Fibroblast of lung (primary cell): Measurements from ENCODE around the gene SUPT4H1. TPM values are rescaled to one million over a fixed set of nuclear protein-coding genes. Genes with fewer than 3 reads are reported as not detected.
"Not testable (repeated sequence)": the region's sequence is repeated elsewhere in the genome, so short reads cannot be mapped to it uniquely, and the experiment has no call there.

ENCODE experiments used
- DNase-seq, 2 donors: peaks; one replicate each; pipeline versions ENCODE4 v3.0.0 to v3.0.0-alpha.2; 2010; ENCODE audit warnings: low read depth in 2 of 2
- H2AFZ ChIP-seq: 2 replicates; pipeline ENCODE4 v1.5.1; 2012; ENCODE audit warnings: low read length, control low read depth, inconsistent platforms
- H3K27ac ChIP-seq: 2 replicates; pipeline ENCODE4 v1.5.1; 2011; ENCODE audit warnings: low read length, control low read depth; ENCODE audit not compliant: insufficient read depth
- H3K27me3 ChIP-seq: 2 replicates; pipeline ENCODE4 v1.5.1; 2011; ENCODE audit warnings: mild to moderate bottlenecking, low read length; ENCODE audit not compliant: control insufficient read depth, insufficient read depth
- H3K36me3 ChIP-seq: 2 replicates; pipeline ENCODE4 v1.5.1; 2011; ENCODE audit warnings: low read length; ENCODE audit not compliant: control insufficient read depth, insufficient read depth
- H3K4me1 ChIP-seq: 2 replicates; pipeline ENCODE4 v1.5.1; 2011; ENCODE audit warnings: low read length; ENCODE audit not compliant: control insufficient read depth, insufficient read depth; ENCODE audit errors: extremely low read depth
- H3K4me2 ChIP-seq: 2 replicates; pipeline ENCODE4 v1.5.1; 2011; ENCODE audit warnings: low read length, control low read depth; ENCODE audit not compliant: insufficient read depth; ENCODE audit errors: extremely low read depth
- H3K4me3 ChIP-seq, 4 experiments: fragments of 200-600 bp in 1 of 4; sonication (generic) in 1 of 4; replicated peaks in 1 of 4; 2 replicates each; pipeline ENCODE4 v1.5.1; 2011 to 2016; ENCODE audit warnings: low read length in 4 of 4, low read depth in 3 of 4, mild to moderate bottlenecking in 3 of 4, control low read depth in 2 of 4, inconsistent platforms in 1 of 4, mixed read lengths in 1 of 4; ENCODE audit not compliant: insufficient read depth in 1 of 4; ENCODE audit errors: control extremely low read depth in 1 of 4
- H3K79me2 ChIP-seq: 2 replicates; pipeline ENCODE4 v1.5.1; 2012; ENCODE audit warnings: mild to moderate bottlenecking, low read length, inconsistent platforms; ENCODE audit not compliant: control insufficient read depth, insufficient read depth
- H3K9ac ChIP-seq: 2 replicates; pipeline ENCODE4 v1.5.1; 2011; ENCODE audit warnings: mild to moderate bottlenecking, low read length, control low read depth; ENCODE audit not compliant: insufficient read depth
- H3K9me3 ChIP-seq: 2 replicates; pipeline ENCODE4 v1.5.1; 2012; ENCODE audit warnings: low read depth, low read length; ENCODE audit not compliant: control insufficient read depth, insufficient read depth
- H4K20me1 ChIP-seq: 2 replicates; pipeline ENCODE4 v1.5.1; 2011; ENCODE audit warnings: low read length; ENCODE audit not compliant: control insufficient read depth, insufficient read depth; ENCODE audit errors: extremely low read depth
- EZH2 ChIP-seq: IDR thresholded peaks from 2 replicates; pipeline ENCODE4 v1.5.1; 2012; ENCODE audit warnings: low read length, control low read depth, mild to moderate bottlenecking; ENCODE audit errors: missing control alignments
- polyA plus RNA-seq, 2 donors: library from polyadenylated mRNA; depleted of rRNA in 1 of 2; stranded (reverse) in 1 of 2; unstranded in 1 of 2; fragments of >200 nt; gene quantifications; 2 replicates each; pipeline ENCODE4 v1.2.1, GENCODE V29; 2011 to 2012; ENCODE audit warnings: missing spikeins in 1 of 2
- total RNA-seq: library from RNA; depleted of rRNA; stranded (reverse); fragments of >200 nt; gene quantifications from 2 replicates; pipeline ENCODE4 v1.2.1, GENCODE V29; 2014
- TF ChIP-seq, protein P1 (sequence below), 2 donors: IDR thresholded peaks in 1 of 2; conservative IDR thresholded peaks in 1 of 2; 1 replicate in 1 of 2; 2 replicates in 1 of 2; pipeline ENCODE4 v1.5.1; 2011 to 2012; ENCODE audit warnings: low read length in 2 of 2, control low read depth in 1 of 2, inconsistent platforms in 1 of 2, low read depth in 1 of 2, mild to moderate bottlenecking in 1 of 2

Gene SUPT4H1
- total and polyA plus RNA-seq, 2 donors (not counting 1 experiment from before 2014, with no cell fraction given), result 41.9 to 207 TPM

DNA sequence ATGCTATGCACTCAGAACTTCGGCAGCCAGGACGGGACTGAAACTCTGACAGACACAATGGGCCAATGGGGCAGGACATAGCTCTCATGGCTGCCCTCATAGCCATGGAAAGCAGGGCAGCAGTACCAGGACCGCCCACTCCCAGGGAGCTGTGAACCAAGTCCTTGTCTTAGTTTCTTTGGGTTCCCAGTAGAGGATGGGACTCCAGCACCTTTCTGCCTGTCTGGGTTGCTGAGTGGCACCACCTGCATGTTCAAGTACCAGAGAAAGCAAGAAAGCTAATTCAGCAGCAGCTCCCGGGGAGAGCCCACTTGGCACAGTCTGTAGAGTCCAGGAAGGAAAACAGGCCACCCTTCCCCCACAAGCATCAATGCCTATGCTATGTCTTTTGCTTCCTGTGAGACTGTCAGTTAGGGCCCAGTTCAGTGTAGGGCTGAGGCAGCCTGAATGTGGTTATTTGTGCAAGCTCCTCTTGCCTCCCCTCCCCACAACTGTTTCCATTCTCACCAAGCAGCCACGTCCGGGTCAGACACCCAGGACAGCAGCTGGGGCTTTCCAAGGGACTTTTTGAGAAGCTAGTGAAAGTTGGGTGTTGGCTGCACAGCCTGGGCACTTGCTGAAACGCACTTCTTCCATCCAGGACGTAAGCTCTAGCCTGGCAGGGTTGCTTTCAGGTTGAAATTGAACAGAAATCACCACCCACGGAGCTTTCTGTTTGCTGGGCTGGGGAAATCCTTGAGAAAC lies 7.8 kb downstream of the SUPT4H1 start:
- Histone ChIP-seq H4K20me1 (no peaks in the 10 kb centered on the region), H3K27ac (no peak overlapping the region), H3K9ac (no peak overlapping the region), H3K4me1 (peaks cover 5% of the 10 kb centered on the region), H3K79me2 (no peaks in the 10 kb centered on the region), H3K4me3 (no peak overlapping the region), H2AFZ (no peak overlapping the region), H3K4me2 (no peak overlapping the region), H3K9me3 (no peaks in the 10 kb centered on the region), H3K36me3 (peaks cover 16% of the 10 kb centered on the region), H3K27me3 (no peaks in the 10 kb centered on the region)
- no peak for DNase-seq
- TF ChIP-seq, protein P1, sequence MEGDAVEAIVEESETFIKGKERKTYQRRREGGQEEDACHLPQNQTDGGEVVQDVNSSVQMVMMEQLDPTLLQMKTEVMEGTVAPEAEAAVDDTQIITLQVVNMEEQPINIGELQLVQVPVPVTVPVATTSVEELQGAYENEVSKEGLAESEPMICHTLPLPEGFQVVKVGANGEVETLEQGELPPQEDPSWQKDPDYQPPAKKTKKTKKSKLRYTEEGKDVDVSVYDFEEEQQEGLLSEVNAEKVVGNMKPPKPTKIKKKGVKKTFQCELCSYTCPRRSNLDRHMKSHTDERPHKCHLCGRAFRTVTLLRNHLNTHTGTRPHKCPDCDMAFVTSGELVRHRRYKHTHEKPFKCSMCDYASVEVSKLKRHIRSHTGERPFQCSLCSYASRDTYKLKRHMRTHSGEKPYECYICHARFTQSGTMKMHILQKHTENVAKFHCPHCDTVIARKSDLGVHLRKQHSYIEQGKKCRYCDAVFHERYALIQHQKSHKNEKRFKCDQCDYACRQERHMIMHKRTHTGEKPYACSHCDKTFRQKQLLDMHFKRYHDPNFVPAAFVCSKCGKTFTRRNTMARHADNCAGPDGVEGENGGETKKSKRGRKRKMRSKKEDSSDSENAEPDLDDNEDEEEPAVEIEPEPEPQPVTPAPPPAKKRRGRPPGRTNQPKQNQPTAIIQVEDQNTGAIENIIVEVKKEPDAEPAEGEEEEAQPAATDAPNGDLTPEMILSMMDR (conservative IDR thresholded peaks at IDR 0.05 in 1 of 2, IDR thresholded peaks at IDR 0.05 in 1 of 2; ENCODE audit: low read depth in 1 of 2, low read length in 2 of 2), result no peak
- TF ChIP-seq EZH2, result no peak

DNA sequence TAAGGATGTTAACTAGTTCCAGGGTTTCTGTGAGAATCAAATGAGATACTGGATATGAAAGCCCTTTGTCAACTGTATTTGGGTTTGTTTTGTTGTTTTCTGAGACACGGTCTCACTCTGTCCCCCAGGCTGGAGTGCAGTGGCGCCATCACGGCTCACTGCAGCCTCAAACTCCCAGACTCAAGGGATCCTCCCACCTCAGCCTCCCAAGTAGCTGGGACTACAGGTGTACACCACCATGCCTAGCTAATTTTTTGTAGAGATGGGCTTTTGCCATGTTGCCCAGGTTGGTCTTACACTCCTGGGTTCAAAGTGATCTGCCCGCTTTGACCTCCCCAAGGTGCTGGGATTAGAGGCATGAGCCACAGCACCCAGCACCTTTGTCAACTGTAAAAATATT lies 8.9 kb downstream of the SUPT4H1 start:
- H3K36me3 ChIP-seq, result peaks cover 9% of the 10 kb centered on the region
- no peak overlapping the region for H3K4me3 ChIP-seq
- H3K27me3 ChIP-seq, result no peaks in the 10 kb centered on the region
- no peaks in the 10 kb centered on the region for H3K9me3 ChIP-seq
- H3K79me2 ChIP-seq, result no peaks in the 10 kb centered on the region
- no peak for DNase-seq
- no peak overlapping the region for H3K9ac ChIP-seq
- H3K4me1 ChIP-seq, result peaks cover 16% of the 10 kb centered on the region
- TF ChIP-seq EZH2, result no peak
- TF ChIP-seq, protein P1 (conservative IDR thresholded peaks at IDR 0.05 in 1 of 2, IDR thresholded peaks at IDR 0.05 in 1 of 2; ENCODE audit: low read depth in 1 of 2, low read length in 2 of 2), result no peak
- H4K20me1 ChIP-seq, result no peaks in the 10 kb centered on the region
- no peak overlapping the region for H2AFZ ChIP-seq
- no peak overlapping the region for H3K27ac ChIP-seq
- no peak overlapping the region for H3K4me2 ChIP-seq

DNA sequence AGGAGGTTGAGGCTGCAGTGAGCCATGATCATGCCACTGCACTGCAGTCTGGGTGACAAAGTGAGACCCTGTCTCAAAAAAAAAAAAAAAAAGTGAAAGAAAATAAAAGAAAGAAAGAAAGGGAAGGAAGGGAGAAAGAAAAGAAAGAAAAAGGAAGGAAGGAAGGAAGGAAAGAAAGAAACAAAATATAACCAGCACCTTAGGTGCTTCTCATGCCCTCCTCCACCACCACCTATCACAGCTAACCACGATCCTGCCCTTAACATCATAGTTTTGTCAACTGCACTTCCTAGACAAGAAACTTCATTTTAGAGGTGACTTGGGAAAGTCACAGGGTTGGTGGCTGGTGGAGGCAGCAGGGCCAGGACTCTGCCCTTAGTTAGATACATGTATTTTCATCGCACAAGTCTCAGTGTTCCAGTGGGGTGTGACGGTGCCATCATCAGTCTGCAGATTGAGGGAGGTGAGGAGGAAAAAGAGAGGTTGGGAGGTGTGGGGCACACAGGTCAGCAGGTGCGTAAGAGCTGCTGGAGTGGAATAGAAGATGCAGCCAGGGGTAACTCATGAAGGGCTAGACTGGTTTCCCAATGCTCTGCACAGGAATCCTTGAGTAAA lies 10.0 kb downstream of the SUPT4H1 start:
- Histone ChIP-seq H4K20me1 (no peaks in the 10 kb centered on the region), H3K4me3 (no peak overlapping the region), H3K4me1 (peaks cover 23% of the 10 kb centered on the region), H3K27ac (no peak overlapping the region), H3K4me2 (no peak overlapping the region), H2AFZ (no peak overlapping the region), H3K36me3 (peaks cover 6% of the 10 kb centered on the region), H3K27me3 (no peaks in the 10 kb centered on the region), H3K9ac (no peak overlapping the region), H3K9me3 (no peaks in the 10 kb centered on the region), H3K79me2 (no peaks in the 10 kb centered on the region)
- no peak for TF ChIP-seq EZH2
- no peak for DNase-seq

DNA sequence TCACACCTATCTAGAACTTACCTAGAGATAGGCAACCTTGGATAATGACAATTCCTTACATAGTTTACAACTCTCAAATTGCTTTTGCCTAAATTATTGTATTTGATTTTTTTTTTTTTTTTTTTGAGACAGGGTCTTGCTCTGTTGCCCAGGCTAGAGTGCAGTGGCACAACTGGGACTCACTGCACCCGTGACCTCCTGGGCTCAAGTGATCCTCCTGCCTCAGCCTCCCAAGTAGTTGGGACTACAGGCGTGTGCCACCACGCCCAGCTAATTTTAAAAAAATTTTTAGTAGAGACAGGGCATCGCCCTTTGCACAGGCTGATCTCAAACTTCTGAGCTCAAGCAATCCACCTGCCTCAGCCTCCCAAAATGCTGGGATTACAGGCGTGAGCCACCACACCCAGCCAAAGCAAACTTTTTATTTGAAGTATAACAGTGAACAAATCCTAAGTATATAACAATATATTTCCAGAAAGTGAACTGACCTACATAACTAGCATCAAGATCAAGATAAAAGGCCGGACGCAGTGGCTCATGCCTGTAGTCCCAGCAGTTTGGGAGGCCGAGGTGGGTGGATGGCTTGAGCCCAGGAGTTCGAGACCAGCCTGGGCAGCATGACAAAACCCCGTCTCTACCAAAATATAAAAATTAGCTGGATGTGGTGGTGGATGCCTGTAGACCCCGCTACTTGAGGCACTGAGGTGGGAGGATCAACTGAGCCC lies 10.7 kb downstream of the SUPT4H1 start:
- not testable (repeated sequence) for H3K4me2 ChIP-seq, H3K9me3 ChIP-seq, H3K27me3 ChIP-seq, H3K36me3 ChIP-seq, H3K4me3 ChIP-seq, H2AFZ ChIP-seq, H3K9ac ChIP-seq, DNase-seq, H4K20me1 ChIP-seq, H3K79me2 ChIP-seq, H3K27ac ChIP-seq
- H3K4me1 ChIP-seq, result peaks cover 29% of the 10 kb centered on the region
